ENCODE data around the gene CLDN9.

- TF ChIP-seq CTCF (IDR thresholded peaks at IDR 0.05), result no peak
- TF ChIP-seq EP300 (IDR thresholded peaks at IDR 0.05), result no peak
- TF ChIP-seq POLR2A (IDR thresholded peaks at IDR 0.05), result no peak
These were observed 1.4 kb downstream of the CLDN9 start for GRCh38 chr16:3013998-3014690.

Measured in sigmoid colon (tissue), 4 donors.